Fibroblast of the aortic adventitia (primary cell): Measurements from ENCODE around the gene RCOR1. TPM values are rescaled to one million over a fixed set of nuclear protein-coding genes. Genes with fewer than 3 reads are reported as not detected.

Experiments
- DNase-seq: peaks from one replicate; pipeline ENCODE4 v3.0.0-alpha.2; 2010; ENCODE audit warnings: low read depth
- H3K4me3 ChIP-seq: 2 replicates; pipeline ENCODE4 v1.5.1; 2011; ENCODE audit warnings: low read depth, mild to moderate bottlenecking, control low read depth, low read length, moderate library complexity
- CTCF ChIP-seq: IDR thresholded peaks from 2 replicates; pipeline ENCODE4 v1.5.1; 2011; ENCODE audit warnings: mild to moderate bottlenecking, low read length, control low read depth, inconsistent platforms; ENCODE audit not compliant: insufficient read depth
- small RNA-seq: library from RNA; depleted of rRNA; stranded (forward); fragments of <200 nt; gene quantifications from one replicate; pipeline ENCODE3, GENCODE V24; 2012
- total RNA-seq: library from RNA; depleted of rRNA; stranded (reverse); fragments of >200 nt; gene quantifications from 2 replicates; pipeline ENCODE4 v1.2.3, GENCODE V29; 2012; ENCODE audit warnings: low replicate concordance

RCOR1 gene
- total RNA-seq, 1 donor: 12.5 TPM

GRCh38 chr14:102779574-102780315 lies 187.3 kb downstream of the RCOR1 start:
- DNase-seq: peak; percentile 37
- TF ChIP-seq CTCF: no peak
- peak overlapping the region; percentile 69 for H3K4me3 ChIP-seq

Small RNA genes lying within 50 kb of the gene (small RNA-seq; reads per million reads assigned to genes)
- not detected for gene RF00019
- gene RN7SL546P: not detected

Other genes starting within 250 kb of the RCOR1 start
- gene CINP, start 229.8 kb upstream of the RCOR1 start, total RNA-seq: 41.9 and 70.3 TPM in 2 replicates
- gene TECPR2, start 229.7 kb upstream of the RCOR1 start, total RNA-seq: 8.8 and 16.1 TPM in 2 replicates
- 16.2 and 37.5 TPM in 2 replicates for gene ANKRD9, start 82.9 kb upstream of the RCOR1 start, total RNA-seq
- 19.3 and 21.5 TPM in 2 replicates for gene TRAF3, start 184.8 kb downstream of the RCOR1 start, total RNA-seq